GM21528 (cell line): ENCODE measurements around the gene PPARA.

Experiments
- ATAC-seq: cut with Tn5 transposase; IDR thresholded peaks from one replicate; pipeline ENCODE4 v1.9.1; 2021; ENCODE audit warnings: mild to moderate bottlenecking, moderate library complexity; ENCODE audit not compliant: unreplicated experiment, low FRiP score

The PPARA gene

GRCh38 chr22:46140989-46141928 is 9.1 kb upstream of the PPARA start:
- no peak for ATAC-seq

- ATAC-seq, result no peak
Measured at GRCh38 chr22:46142548-46143490, 7.5 kb upstream of the PPARA start.

- no peak for ATAC-seq
Measured at GRCh38 chr22:46143491-46144147, 6.7 kb upstream of the PPARA start.

GRCh38 chr22:46145361-46145851 is 4.9 kb upstream of the PPARA start:
- no peak for ATAC-seq

GRCh38 chr22:46145896-46146295 is 4.4 kb upstream of the PPARA start:
- no peak for ATAC-seq

- no peak for ATAC-seq
Measured at GRCh38 chr22:46146329-46146728, 4.0 kb upstream of the PPARA start.

- ATAC-seq, result no peak
Measured at GRCh38 chr22:46147061-46147460, 3.3 kb upstream of the PPARA start.

GRCh38 chr22:46147471-46148267 is 2.7 kb upstream of the PPARA start:
- no peak for ATAC-seq

GRCh38 chr22:46148336-46148735 is 2.0 kb upstream of the PPARA start:
- no peak for ATAC-seq

GRCh38 chr22:46148816-46149511 is 1.4 kb upstream of the PPARA start:
- no peak for ATAC-seq

- ATAC-seq, result peak; percentile 4
Measured at GRCh38 chr22:46149512-46150033, 753 bp upstream of the PPARA start.

- ATAC-seq, result peak; percentile 25
Measured at GRCh38 chr22:46150655-46151477, 540 bp downstream of the PPARA start.

- ATAC-seq, result no peak
Measured at GRCh38 chr22:46153930-46154329, 3.6 kb downstream of the PPARA start.

GRCh38 chr22:46156031-46156430 is 5.7 kb downstream of the PPARA start:
- ATAC-seq, result no peak

- ATAC-seq, result no peak
Measured at GRCh38 chr22:46158283-46158682, 8.0 kb downstream of the PPARA start.

- ATAC-seq, result no peak
Measured at GRCh38 chr22:46159212-46159611, 8.9 kb downstream of the PPARA start.

GRCh38 chr22:46159777-46160176 is 9.5 kb downstream of the PPARA start:
- no peak for ATAC-seq

GRCh38 chr22:46162285-46162684 is 12.0 kb downstream of the PPARA start:
- ATAC-seq, result no peak
